ENCODE measurements around the gene PGAP6.

PGAP6 gene

GRCh38 chr16:399340-400019 lies 17.7 kb upstream of the PGAP6 start:
- DNase-seq (ENCODE audit: low spot score) = no peak
- TF ChIP-seq CTCF (IDR thresholded peaks at IDR 0.05; ENCODE audit: extremely low read depth, missing control alignments) = no peak

- no peak for TF ChIP-seq CTCF (IDR thresholded peaks at IDR 0.05; ENCODE audit: extremely low read depth, missing control alignments)
- DNase-seq (ENCODE audit: low spot score) = no peak
These were observed 17.0 kb upstream of the PGAP6 start for GRCh38 chr16:398561-399339.

- TF ChIP-seq CTCF (IDR thresholded peaks at IDR 0.05; ENCODE audit: extremely low read depth, missing control alignments) = no peak
- DNase-seq (ENCODE audit: low spot score) = peak; percentile 78
These were observed 16.1 kb upstream of the PGAP6 start for GRCh38 chr16:397736-398332.

- TF ChIP-seq CTCF (IDR thresholded peaks at IDR 0.05; ENCODE audit: extremely low read depth, missing control alignments) = no peak
- DNase-seq (ENCODE audit: low spot score) = peak; percentile 80
These were observed 15.4 kb upstream of the PGAP6 start, which contains the start of gene NME4 for GRCh38 chr16:397135-397661. NME4 (plus strand) TSS chr16:397199; CDS start chr16:397223, 24 bp downstream.

GRCh38 chr16:396605-397004 lies 14.8 kb upstream of the PGAP6 start:
- DNase-seq (ENCODE audit: low spot score) = peak; percentile 64
- no peak for TF ChIP-seq CTCF (IDR thresholded peaks at IDR 0.05; ENCODE audit: extremely low read depth, missing control alignments)

- TF ChIP-seq CTCF (IDR thresholded peaks at IDR 0.05; ENCODE audit: extremely low read depth, missing control alignments) = no peak
- DNase-seq (ENCODE audit: low spot score) = no peak
These were observed 14.4 kb upstream of the PGAP6 start for GRCh38 chr16:396199-396598.

All from GM20000 (cell line).